Stimulated activated CD8-positive, alpha-beta memory T cell treated with anti-CD3 and anti-CD28 coated beads, Interleukin-7, amount 100 ng/mL, for 48 hours (primary cell): Measurements from ENCODE around the gene TTC33.
"Not testable (repeated sequence)": the region's sequence is repeated elsewhere in the genome, so short reads cannot be mapped to it uniquely, and the experiment has no call there.

Experiments
- DNase-seq, 2 donors: peaks; one replicate each; pipeline ENCODE4 v3.0.0-alpha.2; 2020; ENCODE audit warnings: low read depth in 1 of 2; ENCODE audit errors: extremely low read depth in 1 of 2

TTC33 gene

DNA sequence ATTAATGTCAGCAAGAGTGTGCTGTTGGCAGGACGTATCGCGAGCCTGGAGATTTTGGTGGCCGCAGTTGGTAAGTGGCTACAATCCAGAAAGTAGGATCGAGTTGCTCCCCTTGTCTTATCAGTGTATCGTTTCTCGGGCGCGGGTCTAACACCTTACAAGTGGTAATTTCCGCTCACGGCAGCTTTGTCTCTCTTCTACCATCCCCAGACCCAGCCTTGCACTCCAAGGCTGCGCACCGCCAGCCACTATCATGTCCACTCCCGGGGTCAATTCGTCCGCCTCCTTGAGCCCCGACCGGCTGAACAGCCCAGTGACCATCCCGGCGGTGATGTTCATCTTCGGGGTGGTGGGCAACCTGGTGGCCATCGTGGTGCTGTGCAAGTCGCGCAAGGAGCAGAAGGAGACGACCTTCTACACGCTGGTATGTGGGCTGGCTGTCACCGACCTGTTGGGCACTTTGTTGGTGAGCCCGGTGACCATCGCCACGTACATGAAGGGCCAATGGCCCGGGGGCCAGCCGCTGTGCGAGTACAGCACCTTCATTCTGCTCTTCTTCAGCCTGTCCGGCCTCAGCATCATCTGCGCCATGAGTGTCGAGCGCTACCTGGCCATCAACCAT, 74.9 kb downstream of the TTC33 start:
- DNase-seq = peak in 1 of 2 donors; percentile 22

DNA sequence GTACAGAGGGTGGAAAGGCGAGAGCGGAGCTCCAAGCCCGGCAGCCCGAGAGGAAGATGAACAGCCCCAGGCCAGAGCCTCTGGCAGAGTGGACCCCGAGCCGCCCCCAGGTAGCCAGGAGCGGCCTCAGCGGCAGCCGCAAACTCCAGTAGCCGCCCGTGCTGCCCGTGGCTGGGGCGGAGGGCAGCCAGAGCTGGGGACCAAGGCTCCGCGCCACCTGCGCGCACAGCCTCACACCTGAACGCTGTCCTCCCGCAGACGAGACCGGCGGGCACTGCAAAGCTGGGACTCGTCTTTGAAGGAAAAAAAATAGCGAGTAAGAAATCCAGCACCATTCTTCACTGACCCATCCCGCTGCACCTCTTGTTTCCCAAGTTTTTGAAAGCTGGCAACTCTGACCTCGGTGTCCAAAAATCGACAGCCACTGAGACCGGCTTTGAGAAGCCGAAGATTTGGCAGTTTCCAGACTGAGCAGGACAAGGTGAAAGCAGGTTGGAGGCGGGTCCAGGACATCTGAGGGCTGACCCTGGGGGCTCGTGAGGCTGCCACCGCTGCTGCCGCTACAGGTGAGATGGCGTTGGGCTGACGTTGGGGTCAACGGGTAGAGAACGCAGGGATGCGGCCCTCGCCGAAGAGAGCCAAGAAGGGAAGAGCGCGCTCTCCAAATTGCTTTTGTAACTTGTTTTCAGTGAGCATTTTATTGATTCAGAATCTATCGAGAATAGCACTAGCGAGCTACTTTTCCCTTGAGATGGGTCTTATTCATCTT, 75.7 kb downstream of the TTC33 start, which contains the start of gene PTGER4:
PTGER4 (plus strand) TSS at position 3 of the 769 bp plus-strand sequence. CDS start 1,079 bp downstream, outside the sequence.
- DNase-seq = no peak

DNA sequence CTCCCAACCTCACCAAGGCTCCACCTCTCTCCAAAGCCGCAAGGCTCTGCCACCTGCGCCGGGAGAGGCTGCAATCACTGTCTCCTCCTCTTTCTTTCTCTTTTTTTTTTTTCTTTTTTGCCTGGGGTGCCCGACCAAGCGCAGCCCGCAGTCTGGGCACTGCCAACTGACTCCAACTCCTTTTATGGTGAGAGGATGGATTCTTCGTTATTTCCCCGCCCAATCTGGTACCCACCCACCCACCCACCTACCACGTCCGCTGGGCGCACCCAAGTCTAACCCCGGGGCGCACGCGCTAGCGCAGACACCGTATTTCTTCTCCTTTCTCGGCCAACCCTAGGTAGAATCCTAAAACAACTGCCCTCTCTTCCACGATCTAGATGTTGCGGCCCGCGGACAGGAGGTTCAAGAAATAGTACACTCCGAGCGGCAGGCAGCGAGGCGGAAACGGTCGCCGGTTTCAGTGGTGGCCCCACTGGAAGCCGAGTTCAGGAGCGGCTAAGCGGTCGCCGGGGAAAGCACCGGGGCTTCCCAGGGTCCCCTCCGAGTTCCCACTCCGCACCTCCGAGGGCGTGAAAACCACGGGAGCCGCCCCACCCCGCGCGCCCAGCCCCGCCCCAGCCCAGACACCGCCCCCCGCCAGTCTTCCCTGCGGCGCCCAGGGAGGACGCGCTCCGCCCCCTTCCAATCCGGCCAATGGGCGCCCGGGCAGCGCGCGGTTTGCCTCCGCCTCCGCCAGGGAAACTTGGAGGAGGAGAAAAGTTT, 76.4 kb downstream of the TTC33 start:
- DNase-seq = peak; percentile 89 to 91

DNA sequence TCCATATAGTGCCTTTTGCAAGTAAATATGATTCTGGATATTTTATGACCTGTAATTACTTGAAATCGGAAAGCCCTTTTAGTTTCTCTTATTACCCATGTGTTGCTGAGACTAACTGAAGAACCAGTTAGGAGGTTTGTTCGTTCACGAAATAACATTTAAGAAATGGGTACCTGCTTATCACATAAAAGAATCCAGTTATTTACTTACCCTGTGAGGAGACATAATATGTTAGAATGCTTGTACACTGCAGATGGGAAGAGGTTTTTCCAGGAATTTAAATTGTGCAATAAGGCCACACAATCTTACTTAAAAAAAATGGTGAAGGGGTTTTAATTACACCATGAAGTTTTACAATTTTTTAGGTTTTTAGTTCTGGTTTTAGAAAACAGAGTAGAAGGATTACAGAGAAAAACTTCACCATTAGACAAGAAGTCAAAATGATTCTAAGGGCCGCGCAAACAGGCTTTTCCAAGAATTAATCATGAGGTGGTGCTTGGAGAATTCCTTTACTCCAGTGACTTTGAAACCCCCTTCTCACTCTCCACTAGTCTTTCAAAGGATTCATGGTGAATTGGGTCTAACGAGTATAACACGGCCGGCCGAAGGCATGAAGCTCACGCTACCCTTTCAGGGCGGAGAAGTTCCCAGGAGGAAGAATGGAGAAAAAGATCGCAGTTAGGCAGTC, 77.2 kb downstream of the TTC33 start:
- DNase-seq = no peak

DNA sequence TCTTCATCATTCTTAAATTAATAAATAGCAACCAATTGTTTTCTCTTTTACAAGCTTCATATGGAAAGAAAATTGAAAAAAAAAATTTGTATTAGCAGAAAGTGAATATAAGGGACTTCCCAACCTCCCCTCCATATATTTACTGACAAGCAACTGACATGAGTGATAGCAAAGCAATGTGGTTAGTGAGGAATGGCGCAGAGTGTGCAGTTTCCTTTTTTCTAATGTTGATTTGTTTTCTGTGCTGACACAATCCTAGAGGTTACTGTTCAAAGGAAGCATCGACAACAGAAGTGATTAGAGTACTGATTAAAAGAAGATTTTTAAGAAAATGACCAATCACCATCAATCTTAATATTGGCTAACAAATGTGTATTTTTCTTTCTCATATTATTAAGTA, 77.7 kb downstream of the TTC33 start:
- DNase-seq = no peak

DNA sequence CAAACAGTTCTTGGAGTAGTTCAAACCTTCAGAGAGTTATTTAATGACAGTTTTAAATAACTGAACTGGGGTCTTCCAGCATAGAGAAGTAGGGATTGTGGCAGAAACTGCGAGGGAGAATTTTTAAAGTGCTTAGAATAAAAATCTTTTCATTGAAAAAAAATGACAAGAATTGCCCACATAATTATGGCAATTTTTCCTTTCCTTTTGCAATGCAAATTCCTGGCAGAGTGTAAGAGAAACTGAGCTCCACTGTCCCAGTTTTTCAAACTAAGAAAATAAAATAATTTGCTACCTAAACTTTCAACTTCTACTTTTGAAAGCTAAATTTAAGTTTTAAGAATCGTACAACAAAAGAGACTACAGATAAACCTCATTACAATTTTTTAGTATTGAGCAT, 78.3 kb downstream of the TTC33 start:
- DNase-seq = no peak

DNA sequence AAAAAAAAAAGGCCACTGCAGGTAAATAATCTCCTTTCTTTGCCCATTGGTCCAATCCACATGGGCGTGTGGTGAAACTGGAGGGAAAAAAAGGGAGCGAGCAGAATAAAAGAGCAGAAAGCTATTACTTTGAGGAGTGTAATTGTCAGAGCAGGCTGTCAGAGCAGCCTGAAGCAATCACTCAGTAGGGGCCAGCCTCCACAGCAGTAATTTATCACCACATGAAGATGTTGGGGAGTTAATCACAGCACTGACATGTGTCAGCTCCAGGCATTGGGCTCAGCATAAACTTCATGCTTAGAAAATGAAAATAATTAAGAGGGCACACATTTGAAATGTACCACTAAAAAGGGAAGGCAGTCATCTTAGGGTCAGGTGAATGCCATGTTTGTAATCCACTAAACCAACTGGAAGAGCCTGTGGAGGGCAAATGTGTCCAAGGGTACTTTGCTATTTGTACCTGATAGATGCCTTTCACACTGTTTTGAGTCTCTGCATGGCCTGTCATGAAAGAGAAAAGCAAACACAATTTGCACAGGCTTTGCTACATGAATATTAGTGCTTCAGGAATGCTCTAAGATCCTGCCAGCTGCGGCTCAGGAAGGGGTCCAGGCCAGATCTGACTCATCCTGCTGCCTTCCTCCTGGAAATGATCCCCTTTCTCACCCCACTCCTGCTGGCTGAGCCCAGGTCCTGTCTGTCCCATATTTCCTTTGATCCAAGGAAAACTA, 79.0 kb downstream of the TTC33 start:
- DNase-seq = no peak

DNA sequence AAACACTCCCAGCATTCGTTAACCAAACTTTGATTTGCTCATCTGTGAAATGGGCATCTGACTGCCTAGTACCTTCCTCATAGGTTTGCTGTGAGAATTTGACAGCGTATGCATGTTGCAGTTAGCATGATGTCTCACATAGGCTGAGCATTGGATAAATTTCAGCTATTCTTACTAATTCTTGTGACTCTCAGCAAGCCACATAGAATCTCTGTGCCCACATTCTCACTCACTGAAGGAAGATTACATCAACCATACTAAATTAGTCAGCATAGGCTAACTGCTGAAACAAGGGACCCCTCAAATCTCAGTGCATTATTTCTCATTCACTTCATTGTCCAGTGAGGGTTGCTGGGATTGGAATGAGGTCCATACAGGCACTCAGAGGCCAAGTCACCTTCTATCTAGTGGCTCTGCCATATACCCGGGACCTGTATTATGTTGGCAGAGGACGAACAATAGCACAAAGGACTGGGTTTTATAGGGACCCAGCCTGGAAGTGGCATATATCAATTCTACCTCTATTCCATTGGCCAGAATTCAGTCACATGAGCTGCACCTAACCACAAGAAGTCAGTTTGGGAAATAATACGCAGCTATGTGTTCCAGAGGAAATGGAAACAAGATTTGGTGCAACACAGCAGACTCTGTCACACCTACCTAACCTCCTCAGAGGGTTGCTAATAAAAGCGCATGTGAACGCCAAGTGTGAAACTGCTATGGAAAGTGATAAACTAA, 80.2 kb downstream of the TTC33 start:
- no peak for DNase-seq

DNA sequence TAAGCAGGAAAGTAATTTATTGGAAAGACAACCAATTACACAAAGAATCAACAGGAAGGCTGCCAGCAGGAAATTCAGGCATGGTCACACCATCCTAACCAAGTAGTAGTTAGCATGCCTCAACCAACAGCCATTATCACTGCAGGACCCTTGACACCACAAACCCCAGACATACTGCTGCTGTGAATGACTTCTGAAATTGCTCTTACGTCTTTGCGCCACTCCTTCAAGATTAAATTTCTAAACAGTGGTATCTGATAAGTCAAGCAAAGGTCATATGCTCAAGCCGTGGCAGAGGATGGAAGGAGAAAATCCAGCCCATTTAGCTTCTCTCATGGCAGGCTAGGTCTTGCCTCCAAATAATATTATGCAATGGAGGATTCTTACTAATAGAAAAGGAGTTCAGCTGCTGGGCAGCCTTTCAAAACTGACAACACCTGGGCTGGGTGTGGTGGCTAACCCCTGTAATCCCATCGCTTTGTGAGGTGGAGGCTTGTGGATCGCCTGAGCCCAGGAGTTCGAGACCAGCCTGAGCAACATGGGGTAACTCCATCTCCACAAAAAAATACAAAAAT, 81.0 kb downstream of the TTC33 start:
- DNase-seq = no peak

DNA sequence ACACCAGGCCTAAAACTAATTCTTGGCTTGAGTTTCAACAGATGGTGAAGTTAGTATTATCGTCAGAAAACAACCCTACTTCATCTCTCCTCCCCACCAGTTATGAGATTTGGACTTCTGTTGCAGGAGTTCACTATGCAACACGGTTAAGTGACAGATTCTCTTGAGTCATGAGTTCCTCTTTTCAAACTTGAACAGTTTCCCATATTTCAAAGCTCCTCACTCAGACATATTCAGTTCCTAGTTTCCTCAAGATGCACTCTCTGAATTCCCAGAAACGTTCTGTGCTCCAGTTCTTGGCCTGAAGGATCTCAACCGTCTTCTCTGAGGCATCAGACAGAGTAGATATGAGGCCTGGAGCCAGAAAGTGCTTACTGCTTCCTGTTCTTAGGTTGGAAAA, 83.3 kb downstream of the TTC33 start:
- no peak for DNase-seq

DNA sequence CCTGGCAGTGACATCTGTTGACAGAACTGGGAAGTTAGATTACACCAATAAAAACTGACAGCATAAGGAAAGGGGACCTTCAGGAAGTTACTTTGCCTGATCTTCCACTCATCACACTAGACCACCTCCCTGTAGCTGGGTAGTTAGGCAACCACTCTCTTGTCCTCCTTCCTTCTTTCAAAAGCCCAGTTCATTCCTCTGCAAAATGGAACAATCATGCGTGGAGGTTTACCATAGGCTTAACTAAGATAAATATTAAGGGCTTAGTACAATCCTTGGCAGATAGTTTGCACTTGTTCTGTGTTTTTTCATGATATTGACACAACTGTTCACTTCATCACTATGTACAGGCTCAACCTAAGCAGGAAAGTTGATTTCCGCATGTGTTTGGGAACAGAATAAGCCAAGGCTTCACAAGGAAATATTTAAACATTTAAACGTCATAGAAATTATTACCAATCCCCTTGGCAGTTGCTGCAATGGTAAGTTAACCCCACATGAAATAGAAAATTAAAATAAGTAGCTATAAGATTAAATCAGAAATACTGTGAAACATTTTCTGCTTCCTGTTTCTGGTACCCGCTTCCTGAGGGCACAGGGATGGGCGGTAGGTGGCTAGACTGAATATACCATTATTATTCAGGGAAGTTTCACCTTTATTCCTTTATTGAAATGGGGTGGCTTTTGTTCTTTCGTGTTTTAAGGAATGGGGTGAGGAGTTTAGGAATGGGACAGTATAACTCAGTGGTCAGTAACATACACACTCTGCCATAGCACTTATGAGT, 86.0 kb downstream of the TTC33 start:
- no peak for DNase-seq

DNA sequence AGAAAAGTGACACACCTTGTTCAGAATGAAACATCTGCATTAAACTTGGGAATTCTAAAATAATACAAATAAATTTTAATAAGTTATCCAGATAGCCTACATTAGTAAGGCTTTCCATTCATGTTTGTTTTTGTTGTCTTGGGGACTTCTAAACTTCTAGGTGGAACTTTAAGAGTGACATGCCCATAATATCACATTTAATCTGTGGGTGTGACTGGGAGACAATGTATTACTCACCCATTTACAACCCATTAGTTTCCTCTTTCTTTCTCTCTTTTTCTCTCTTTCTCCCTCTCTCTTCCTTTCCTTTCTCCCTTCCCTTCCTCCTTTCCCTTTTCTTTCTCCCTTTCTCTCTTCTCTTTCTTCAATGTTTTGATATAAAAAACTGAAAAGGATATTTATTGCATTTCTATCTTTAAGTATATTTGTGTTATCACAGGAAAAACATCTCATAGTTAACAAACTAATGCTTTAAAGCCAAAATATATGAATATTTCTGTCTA, 88.5 kb downstream of the TTC33 start:
- DNase-seq = no peak

DNA sequence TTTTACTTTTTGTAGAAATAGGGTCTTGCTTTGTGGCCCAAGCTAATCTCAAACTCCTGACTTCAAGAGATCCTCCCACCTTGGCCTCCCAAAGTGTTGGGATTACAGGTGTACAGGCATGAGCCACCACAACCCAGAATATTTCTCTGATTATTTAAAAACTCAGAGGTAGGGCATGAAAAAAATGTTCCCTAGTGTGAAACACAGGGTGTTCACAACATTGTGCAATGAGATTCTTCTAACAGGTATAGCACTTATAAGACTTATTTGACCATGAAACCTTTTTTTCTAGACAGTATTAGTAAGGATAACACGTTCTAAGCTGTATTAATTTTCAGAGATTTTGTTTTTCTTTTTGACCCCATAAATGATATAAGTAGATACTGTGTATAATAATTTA, 89.1 kb downstream of the TTC33 start:
- no peak for DNase-seq

DNA sequence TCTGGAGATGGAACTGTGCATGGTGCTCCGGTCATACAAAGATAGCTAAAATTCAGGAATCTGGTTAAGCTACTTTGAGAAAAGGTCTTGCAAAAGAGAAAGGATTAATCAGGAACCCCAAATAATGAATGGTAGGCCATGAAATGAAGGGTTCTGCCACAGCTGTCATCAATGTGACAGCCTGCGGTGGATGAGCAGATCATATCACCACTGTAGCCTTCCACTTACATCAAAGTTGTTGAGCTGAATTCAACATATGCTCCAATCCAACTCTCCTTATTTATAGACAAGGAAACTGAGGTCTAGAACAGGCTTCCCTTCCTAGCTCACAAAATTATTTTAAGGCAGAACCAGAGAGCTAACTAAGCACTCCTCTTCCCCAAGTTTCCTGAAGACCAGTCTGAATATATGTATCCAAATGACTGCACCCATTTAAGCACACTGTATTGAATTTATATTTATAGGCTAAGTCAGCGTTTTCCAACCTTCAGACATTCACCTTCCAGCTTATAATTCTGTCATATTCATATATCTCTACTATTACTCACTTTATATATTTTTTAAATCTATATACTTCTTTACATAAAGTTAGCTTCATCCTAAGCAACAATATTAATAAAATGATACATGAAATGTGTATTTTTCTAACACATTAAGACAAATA, 90.0 kb downstream of the TTC33 start:
- no peak for DNase-seq

DNA sequence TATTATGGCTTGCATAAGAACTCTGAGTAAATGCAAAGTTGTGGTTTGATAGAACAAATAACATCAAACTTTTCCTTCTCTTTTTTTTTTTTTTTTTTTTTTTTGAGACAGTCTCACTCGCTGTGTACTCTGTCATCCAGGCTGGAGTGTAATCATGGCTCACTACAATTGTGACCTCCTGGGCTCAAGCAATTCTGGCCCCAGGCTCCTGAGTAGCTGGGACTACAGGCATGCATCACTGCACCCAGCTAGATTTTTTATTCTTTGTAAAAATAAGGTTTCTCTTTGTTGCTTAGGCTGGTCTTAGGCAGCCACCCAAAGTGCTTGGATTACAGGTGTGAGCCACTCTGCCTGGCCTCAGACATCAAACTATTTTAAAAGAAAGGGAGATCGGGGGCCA, 95.0 kb downstream of the TTC33 start:
- no peak for DNase-seq

DNA sequence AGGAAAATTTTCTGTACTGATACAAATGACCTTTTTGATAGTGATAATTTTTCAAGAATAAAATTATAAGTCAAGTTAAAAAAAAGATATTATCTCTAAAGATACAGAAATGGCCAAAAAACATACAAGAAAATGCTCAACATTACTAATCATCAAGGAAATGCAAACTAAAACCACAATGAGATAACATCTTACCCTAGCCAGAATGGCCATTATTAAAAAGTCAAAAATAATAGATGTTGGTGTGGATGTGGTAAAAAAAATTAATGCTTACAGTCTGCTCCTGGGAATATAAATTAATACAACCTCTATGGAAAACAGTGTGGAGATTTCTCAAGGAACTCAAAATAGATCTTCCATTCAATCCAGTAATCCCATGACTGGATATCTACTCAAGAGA, 99.0 kb downstream of the TTC33 start:
- no peak for DNase-seq

DNA sequence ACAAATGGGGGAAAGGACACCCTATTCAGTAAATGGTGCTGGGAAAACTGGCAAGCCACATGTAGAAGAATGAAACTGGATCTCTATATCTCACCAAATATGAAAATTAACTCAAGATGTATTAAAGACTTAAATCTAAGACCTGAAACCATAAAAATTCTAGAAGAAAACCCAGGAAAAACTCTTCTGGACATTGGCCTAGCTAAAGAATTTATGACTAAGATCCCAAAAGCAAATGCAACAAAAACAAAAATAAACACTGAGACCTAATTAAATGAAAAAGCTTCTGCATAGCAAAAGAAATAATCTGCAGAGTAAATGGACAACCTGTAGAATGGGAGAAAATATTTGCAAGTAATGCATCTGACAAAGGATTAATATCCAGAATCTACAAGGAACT, 99.7 kb downstream of the TTC33 start:
- not testable (repeated sequence) for DNase-seq

DNA sequence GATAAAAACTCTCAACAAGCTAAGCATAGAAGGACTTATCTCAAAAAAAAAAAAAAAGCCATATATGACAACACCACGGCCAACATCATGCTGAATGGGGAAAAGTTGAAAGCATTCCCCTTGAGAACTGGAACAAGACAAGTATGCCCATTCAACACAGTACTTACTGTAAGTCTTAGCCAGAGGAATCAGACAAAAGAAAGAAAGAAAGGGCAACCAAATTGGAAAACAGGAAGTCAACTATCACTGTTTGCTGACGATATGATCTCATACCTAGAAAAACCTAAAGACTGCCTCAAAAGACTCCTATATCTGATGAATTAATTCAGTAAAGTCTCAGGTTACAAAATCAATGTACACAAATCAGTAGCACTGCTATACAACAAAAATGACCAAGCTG, 100.6 kb downstream of the TTC33 start:
- DNase-seq = no peak
